CD4-positive, alpha-beta T cell treated with Interleukin-15 for 1 hour (primary cell): ENCODE measurements around the gene AHRR.
A peak's percentile ranks its signal among the peaks of the same experiment; 100 is the strongest.
"Not testable (repeated sequence)": the region's sequence is repeated elsewhere in the genome, so short reads cannot be mapped to it uniquely, and the experiment has no call there.

Experiments used
- DNase-seq: peaks from one replicate; pipeline ENCODE4 v3.0.0-alpha.2; 2020

AHRR gene

DNA sequence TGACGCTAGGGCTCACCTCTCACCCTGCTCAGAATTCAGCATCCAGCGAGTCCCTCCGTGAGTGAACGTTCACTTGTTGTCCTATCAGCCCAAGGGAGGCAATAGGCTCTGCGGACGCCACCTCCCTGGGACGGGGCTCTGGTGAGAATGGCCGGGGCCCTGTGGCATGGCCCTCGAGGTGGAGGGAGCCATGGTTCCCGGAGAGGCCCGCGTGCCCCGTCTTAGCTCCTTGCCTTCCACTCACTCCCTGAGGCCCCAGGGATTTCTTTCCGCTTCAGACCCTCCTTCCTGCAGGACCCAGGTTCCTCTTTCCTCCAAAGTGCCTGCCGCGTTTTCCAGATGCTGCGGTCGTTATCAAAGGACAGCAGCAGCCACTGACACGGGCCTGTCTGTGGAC is 142.9 kb downstream of the AHRR start:
- DNase-seq = no peak

DNA sequence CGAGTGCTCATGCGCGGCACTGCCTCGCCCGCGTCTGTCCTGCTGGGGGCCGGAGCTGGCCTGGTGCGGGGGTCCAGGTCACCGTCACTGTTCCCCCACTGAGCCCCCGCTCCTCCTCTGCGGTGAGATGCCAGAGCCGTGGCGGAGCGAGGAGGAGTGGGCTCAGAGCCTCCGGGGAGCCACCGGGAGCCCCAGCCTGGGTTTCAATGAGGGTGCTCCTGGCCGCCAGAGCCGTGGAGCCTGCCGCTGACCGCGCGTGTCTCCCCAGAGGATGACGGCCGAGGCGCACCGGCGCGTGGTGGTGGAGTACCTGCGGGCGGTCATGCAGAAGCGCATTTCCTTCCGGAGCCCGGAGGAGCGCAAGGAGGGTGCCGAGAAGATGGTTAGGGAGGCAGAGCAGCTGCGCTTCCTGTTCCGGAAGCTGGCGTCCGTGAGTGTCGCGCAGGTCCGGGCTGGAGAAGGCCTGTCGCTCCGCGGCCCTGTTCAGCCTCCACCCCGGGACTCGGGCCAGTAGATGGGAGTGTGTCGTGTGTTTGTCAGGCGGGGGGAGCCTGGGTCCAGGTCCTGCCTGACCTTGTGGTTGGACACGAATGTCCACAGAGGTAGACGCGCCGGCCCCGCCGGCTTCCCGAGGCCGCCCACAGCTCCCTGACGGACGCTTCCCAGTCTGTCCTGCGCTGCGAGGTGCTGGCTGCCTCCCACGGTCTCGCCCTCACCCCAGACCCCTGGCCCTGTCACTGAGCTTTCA is 143.5 kb downstream of the AHRR start:
- no peak for DNase-seq

DNA sequence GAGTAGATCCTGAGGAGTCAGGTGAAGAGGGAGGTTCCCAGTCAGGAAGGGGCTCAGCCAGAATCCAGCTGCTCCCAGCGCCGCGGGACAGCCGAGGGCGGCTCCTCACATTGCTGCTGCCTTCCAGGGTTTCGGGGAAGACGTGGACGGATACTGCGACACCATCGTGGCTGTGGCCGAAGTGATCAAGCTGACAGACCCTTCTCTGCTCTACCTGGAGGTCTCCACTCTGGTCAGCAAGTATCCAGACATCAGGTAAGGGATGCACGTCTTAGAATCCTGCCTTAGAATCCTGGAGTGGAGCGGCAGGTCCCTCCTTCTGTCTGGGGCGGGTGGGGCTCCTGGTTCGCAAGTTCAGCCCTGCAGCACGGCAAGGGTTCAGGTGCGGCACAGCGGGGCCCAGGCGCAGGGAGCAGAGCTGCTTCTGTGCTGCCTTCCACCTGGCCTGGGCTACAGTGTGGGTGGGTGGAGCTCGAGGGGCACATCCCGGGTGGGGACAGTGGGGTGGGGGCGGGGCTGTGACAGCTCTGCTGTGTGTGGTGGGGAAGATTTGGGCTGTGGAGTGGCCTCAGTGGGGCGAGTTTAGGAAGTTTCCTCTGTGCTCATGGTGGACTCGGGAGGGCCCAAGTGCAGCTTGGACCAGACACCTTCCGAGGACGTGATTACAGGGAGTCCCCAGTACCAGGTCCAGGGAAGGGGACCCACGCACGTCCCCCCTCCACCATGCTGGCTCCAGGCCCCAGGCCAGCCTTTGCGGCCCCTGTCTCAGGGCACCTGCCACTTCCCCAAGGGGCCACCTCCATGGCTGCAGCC is 144.3 kb downstream of the AHRR start:
- DNase-seq = no peak

- DNase-seq = no peak
These were observed 145.3 kb downstream of the AHRR start for GRCh38 chr5:466661-467310.

GRCh38 chr5:468401-468800 is 146.9 kb downstream of the AHRR start:
- DNase-seq = no peak

- DNase-seq = no peak
These were observed 148.4 kb downstream of the AHRR start for GRCh38 chr5:469752-470483.

DNA sequence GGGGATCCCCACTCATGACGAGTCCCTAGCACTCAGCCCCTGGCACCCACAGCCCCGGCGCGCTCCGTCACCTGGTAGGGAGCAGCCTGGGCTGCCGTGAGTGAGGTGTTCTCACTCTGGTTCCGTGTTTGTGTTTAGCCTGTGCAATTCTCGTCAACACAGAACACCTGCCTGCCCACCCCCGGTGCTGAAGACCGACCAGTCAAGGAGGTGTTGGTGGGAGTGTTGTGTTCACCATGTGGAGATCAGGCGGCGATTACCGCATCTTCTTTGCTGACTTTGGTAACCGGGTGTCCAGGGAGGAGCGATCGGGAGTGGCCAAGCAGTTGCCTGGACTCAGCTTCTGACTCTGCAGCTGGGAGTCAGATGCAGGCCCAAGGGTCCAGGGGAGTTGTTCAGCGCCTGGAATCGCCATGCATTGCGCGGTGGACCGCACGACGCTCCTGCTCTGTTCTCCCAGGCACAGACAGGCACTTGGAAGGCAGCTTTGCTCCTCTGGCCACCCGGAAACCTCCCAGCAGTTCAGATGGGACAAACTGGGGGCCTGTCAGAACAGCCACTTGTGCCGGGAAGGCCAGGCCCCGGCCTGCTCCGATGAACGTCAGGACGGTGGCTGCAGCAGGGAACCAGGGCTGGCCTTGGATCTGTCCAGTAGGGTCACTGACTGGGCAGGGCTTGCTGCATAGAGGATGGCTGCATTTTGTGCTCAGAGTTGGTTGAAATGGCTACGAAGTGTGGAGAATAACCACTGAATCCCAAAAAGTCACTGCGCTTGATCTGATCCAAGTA is 149.6 kb downstream of the AHRR start:
- no peak for DNase-seq

DNA sequence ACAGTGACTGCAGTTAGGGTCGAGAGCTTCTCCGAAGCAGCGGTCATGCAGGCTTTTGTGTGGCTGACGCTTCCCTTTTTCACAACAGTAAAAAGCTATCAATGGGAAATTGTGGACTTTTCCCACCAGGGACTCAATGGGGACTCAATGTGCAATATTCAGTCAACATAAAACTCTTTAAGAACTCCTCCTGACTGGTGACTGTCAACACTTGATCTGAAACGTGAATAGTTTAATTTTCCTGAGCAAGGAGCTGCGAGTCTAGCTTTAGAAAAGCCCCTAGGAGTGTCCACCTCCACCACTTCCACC is 150.2 kb downstream of the AHRR start:
- DNase-seq = no peak

DNA sequence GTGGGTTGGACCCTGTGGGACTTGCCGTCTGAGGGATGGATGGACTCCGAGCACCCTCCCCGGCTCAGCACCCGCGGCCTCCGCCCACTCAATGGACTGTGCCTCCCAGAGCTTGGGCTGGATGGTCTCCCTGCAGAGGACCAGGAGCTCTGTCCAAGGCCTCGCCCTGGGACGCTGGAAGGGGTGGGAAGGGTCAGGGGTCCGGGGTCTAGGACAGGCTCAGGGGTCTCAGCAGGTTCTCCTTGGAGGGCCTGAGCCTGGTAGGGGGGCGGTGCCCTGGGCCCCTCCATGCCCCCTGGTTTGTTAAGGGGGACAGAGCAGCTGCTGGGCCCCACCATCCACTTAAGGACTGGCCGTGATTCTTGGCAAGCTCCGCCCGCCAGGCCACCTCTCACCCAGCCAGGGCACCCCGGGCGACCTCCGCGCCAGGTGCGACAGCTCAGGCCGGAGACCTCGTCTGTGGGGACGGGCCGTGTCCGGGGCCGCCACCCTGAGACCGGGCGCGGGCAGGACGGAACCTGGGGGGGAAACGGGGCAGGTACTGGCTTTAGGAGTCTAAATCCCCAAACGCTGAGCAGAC is 150.7 kb downstream of the AHRR start:
- no peak for DNase-seq

DNA sequence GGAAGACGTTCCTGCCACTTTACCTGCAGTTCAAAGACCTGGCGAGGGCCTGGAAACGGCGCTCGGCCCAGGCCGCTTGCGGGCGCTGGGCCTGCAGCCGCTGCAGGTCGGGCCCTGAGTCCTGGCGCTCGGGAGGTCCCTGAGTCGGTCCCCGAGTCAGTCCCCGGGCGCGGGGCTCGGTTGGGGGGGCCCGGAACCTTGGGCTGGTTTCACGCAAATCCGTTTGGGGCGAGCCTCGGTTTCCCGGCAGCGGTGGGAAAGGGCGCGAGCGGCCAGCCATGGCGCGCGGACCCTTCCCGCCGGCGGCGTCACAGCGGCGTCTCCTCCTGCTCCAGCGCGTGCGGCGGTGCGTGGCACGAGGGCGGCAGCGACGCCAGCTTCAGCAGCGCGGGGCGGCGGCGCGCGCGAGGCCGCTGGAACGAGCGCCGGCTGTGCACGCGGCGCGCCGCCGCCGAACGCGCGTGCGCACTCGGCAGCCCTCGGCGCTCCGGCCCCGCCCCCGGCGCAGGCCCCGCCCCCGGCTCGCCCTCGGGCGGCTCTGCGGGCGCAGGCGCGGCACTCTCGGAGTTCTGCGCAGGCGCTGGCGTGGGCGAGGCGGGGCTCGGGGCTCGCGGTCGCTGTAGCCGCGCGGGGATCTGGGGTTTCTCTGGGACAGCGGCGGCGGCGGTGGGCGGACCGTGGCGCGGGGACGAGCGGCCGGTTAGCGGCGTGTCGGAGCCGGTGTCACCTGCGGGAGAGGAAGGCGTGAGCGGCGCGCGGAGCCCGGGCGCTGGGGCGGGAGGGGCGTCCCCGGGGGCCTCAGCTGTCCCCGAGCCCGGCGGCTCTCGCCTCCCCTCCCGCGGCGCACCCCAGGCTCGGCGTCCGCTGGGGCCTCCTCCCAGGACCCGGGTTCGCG is 151.4 kb downstream of the AHRR start:
- peak; percentile 89 for DNase-seq

GRCh38 chr5:473551-474192 is 152.2 kb downstream of the AHRR start:
- no peak for DNase-seq

DNA sequence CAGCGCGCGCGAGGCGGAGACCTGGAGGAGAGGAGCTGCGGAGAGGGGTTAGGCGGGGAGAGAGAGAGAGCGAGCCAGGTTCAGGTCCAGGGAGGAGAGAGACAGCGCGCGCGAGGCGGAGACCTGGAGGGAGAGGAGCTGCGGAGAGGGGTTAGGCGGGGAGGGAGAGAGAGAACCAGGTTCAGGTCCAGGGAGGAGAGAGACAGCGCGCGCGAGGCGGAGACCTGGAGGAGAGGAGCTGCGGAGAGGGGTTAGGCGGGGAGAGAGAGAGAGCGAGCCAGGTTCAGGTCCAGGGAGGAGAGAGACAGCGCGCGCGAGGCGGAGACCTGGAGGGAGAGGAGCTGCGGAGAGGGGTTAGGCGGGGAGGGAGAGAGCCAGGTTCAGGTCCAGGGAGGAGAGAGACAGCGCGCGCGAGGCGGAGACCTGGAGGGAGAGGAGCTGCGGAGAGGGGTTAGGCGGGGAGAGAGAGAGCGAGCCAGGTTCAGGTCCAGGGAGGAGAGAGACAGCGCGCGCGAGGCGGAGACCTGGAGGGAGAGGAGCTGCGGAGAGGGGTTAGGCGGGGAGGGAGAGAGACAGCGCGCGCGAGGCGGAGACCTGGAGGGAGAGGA is 152.8 kb downstream of the AHRR start:
- DNase-seq = not testable (repeated sequence)

DNA sequence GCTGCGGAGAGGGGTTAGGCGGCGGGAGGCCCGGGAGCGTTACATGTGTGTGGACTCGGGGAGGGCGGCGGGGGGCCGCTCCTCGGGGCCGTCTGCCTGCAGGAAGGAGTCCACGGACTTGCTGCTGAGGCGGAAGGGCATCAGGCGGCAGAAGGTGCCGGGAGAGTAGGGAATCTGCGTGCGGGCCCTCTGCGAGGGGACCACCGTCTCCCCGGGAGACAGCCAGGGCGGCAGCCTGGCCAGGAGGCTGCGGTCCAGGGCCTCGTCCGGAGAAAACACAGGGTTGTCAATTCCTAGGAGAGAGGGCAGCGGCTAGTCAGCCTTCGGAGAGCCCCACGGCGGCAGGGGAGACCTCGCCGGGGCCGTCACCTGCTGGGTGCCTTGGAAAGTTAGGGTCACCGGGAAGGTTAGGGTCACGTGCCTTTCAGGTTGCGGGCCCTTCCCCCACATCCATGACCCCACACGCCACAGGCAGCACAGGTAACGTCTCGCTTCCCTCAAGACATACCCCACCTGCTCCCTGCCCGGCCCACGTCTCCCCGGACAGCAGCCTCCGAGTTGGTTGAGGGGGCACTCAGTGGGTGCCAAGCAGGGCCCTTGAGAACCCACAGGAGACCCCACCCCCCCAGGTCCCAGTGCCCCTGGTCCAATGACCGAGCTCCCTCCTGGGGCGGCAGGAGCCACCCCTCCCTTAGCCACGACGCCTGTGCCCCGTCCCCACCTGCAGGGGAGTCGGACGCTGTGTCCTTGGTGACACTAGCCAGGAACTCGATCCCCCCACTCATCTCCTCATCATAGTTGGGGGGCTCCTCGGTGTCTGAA is 153.5 kb downstream of the AHRR start:
- no peak for DNase-seq

- DNase-seq = no peak
These were observed 154.2 kb downstream of the AHRR start for GRCh38 chr5:475704-476101.

DNA sequence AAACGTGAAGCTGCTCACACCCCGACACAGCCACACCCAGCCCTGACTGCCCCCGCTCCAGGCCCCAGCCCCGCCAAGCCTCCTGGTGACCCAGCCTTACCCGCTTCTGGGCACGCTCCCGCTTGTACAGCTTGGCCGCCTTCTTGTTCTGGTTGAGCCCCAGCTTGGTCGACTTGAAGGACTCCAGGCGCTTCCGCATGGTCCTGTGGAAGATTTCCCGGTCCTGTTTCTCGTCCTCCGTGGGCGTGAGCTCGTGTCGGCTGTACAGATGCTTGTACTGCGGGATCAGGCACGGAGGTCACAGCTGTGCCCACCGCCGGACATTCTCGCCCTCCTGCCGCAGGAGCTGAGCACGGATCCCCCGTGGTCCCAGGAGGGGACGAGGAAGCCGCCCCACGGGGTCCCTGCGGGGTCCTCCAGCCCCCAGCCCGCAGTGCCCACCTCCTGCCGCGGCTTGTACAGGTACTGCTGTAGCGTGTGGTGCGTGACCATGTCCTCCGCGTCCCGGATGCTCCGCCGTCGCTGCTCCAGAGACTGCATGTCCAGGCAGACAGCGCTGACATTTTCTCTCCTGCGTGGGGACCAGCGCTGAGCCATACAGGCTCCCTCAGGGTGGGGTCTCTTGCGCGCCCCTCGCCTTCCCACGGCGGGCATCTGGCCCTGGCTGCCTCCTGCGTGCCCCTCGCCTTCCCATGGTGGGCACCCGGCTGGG is 154.7 kb downstream of the AHRR start:
- no peak for DNase-seq

- no peak for DNase-seq
These were observed 155.3 kb downstream of the AHRR start for GRCh38 chr5:476814-477175.

GRCh38 chr5:477247-477646 is 155.7 kb downstream of the AHRR start:
- DNase-seq = no peak

DNA sequence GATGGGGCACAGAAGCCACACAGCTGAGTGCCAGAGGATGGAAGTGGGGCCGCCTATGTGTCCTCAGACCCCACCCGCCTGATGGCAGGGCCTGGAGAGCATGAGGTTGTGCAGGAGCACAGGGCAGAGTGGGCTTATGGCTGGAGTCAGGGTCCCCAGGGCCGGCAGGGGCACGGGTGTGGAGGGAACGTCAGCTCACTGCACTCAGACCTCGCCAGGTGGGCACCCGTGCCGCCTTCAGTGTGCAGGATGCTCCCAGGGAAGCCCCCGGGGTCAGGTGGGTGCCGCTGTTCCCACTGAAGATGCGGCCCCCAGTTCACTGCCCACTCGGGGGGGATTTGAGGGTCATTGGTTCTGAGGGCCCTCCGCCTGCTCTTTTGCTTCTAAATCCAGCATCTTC is 156.4 kb downstream of the AHRR start:
- no peak for DNase-seq
